Measurements from ENCODE around the gene AGXT.

Gene AGXT

DNA sequence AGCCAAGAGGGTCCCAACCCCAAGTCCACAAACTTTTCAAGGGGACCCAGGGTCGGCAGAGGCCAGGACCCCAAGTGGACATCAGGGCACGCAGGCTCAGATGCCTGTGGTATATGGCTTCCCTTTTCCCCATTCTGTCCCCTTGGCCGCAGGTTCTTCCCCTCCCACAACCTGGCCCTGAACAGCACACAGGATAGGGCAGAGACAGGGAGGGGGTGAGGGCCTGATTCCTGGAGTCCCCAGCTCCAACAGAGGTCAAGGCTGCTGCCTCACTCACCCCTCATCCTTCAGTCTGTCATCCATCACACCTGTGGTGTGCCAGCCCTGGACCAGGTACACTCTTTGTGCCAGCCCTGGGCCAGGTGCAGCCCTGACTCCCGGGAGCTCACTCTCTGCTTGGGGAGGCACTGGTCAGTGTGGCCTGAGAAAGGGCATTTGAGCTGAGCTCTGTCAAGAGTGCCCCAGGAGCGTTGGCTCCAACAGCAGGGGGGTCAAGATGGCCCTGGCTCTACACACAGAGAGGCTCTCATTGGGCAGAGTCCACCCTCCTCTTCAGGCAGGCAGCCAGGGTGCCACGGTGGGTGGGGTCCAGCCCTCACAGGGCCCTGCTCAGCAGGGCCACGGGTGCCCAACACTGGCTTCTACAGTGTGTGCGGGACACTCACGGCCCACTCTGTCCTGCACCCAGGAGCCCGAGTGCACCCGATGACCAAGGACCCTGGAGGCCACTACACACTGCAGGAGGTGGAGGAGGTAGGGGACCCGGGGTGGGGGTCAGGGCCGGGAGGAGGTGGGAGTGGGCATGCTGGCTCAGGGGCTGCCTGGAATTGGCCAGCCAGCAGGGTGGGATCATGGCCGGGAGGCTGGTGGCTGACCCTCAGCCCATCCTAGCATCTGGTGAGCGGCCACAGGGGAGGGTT, 1.6 kb downstream of the AGXT start:
- no peak for DNase-seq

DNA sequence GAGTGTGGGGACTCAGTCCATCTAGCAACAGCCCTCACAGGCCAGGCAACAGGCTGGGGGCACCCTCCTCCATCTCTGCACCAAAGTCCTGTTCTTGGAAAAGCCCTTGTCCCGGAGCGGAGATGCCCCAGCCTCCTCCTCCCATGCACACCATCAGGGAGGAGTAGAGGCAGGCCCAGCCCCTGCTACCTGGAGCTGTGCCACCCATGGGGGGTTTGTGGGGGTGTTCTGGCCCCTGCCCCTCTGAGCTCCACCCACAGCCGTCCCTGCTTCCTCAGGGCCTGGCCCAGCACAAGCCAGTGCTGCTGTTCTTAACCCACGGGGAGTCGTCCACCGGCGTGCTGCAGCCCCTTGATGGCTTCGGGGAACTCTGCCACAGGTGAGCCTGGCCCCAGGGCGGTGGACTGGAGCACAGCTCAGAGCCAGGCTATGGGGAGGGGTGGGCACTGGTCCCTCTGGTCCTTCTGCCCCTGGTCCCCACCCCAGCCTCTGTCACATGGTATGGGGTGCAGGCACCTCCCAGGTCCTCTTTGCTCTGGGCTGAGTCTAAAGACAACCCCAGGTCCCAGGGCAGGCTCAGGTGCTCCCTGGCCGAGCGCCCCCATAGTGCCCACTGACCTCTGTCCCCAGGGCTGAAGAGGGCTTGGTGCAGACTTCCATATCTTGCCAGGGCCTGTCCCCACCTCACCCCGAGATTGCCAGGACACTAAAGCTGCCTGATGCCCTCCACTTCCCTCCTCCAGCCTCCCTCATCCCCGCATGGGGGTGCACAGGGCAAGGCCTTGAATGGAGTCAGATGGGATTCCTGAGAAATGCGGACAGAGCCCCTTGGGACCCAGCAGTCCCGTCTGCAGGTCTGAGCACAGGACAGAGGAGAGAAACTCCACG, 2.7 kb downstream of the AGXT start:
- DNase-seq: no peak

DNA sequence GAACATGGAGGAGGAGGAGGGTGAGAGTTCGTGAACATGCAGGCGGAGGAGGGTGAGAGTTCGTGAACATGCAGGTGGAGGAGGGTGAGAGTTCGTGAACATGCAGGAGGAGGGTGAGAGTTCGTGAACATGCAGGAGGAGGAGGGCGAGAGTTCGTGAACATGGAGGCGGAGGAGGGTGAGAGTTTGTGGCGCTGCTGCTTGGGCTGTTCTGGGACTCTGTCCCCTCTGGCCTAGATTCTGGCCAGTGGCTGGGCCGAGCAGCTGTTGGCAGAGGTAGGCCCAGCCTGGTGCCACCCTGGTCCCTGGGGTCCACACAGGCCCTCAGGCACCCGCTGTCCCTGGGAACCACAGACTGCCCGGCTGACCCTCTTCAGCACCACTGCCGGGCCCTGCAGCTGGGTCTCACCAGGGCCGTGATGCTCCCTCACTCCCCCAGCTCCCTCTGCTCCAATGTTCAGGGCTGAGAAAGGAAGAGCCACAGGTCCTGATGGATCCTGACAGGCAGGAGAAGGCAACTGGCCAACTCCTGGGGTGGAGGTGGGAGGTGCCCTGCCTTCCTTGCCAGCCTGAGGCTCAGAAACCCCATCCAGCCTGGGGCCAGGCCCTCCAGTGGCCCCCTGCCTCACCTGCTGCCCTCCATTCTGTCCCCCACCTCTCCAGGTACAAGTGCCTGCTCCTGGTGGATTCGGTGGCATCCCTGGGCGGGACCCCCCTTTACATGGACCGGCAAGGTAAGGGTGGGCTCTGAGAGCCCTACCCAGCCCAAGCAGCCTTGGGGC, 3.9 kb downstream of the AGXT start:
- no peak for DNase-seq

DNA sequence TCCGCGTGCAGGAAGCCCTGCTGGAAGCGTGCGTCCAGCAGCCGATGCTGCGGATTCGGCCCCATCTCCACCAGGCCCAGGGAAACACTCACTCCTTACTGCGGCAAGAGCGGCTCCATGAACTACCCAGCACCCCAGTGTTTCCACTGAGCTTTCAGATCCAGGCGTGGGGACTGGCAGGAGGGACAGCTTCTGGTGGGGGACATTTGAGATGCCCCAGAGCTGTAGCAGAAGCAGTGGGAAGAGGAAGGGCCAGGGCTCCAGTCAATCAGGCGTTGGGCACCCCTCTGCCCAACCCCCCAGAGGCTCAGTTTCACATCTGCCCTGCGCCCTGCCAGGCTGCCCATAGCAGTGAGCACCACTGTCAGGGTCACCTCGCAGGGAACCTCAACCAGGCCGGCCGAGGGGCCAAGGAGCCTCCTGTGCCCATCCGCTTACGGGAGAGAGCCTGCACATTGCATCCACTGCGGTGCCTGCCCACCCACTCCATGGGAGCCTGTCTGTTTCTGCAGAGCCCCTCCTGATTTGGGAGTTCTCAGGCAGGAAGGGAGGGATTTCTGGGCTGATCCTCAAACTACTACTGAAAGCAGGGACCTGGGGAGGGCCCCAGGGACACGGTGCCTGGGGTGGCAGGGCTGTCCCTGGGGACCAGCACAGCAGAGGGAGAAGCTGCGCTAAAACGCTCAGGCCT, 4.6 kb downstream of the AGXT start:
- DNase-seq: no peak

DNA sequence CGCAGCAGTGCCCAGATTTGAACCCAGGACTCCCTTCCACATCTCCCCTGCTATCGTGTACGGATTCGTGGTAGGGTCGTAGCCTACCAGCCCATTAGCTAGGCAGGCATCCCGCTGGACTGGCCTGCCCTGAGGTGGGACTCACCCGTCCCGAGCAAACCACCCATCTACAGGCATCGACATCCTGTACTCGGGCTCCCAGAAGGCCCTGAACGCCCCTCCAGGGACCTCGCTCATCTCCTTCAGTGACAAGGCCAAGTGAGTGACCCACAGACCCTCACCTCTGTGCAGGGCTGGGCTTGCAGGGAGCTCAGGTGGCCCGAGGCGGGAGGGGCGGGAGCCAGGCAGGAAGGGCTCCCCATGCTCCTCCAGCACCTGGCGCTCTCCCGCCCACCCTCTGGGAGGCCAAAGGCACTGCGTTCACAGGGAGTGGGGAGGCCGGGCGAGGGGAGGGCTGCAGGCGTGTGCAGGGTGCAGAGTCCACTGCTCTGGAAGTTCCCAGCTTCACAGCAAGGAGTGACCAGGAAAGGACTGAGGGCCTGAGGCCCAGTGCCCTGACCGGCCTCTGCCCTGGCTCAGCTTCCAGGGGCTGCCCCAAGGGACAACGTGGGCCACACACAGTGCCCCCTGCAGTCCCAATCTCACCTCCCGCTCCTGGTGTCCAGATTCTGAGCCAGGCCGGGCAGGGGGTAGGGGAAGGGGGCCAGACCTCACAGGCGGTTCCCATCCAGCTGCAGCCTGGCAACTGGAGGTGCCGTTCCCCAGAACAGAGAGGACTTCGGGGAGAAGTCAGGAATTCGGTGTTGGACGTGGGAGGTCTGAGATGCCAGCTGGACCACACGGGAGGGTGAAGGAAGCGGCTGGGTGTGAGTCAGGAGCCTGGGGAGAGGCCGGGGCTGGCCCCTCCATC, 5.4 kb downstream of the AGXT start:
- DNase-seq: no peak

DNA sequence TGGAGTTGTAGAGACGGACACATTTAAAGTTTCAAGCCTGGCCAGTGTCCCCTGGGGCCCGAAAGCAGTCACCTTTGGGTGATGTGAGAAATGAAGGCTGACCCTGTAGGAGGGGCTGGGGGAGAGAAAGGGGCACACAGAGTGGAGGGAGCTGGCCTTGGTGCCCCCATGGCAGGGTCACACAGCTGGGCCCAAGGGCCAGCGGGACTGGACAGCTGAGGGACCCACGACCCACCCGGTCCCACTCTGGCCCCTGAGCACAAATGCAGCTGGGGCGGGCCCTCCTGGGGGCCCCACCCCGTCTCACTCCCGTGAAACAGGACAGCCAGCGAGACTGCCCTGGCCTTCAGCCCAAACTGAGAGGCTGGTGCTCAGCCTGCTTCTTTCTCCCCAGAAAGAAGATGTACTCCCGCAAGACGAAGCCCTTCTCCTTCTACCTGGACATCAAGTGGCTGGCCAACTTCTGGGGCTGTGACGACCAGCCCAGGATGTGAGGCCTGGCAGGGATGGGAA, 6.1 kb downstream of the AGXT start:
- DNase-seq: no peak

DNA sequence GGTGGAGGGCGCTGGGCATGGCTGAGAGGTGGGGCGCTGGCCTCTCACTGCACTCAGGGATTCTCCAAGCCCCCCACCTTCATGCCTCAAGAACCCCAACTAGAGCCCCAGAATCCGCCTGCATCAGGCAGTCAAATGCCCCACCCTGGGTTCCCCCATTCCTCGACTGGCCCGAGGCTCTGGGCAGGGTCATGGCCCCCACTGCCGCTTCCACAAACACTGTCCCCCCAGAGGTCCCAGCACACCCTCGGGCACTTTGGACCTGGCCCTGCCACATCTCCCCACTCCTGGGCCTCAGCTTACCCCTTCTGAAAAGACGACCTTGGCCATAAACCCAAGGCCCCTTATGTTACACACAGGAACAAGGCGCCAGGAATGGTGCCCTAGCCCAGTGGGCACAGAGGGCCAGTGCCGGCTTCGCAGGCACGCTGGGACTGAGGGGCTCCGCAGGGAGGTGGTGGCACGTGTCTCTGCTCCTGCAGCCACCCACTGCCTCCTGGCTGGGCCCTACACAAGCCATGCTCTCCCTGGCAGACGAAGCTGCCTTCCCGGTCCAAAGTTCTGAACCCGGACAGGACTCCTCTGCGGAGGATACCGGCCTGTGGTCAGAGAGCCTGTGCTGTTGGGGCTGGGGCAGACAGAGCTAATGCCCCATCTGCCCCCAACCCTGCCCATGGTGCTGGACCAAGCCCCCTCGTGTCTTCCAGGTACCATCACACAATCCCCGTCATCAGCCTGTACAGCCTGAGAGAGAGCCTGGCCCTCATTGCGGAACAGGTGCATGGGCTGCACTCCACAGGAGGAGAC, 6.8 kb downstream of the AGXT start:
- DNase-seq: no peak

DNA sequence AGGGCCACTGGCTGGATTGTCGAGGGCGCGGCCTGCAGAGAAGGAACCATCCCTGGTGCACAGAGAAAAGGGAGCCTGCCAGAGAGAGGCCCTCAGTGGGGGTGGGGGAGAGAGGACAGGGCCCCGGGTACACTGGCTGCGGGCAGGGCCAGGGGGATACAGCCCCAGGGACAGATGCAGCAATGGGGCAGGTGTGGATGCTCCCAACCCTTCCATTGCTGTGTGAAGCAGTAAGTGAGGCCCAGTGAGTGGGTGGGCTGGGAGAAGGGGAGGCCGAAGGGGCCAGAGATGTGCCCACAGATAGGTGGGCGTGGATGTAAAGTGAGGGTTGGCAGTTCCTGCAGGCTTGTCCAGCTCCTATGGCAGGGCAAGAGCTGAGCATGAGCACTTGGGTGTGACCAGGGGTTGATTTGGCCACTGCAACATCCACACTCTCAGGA, 7.4 kb downstream of the AGXT start:
- no peak for DNase-seq

DNA sequence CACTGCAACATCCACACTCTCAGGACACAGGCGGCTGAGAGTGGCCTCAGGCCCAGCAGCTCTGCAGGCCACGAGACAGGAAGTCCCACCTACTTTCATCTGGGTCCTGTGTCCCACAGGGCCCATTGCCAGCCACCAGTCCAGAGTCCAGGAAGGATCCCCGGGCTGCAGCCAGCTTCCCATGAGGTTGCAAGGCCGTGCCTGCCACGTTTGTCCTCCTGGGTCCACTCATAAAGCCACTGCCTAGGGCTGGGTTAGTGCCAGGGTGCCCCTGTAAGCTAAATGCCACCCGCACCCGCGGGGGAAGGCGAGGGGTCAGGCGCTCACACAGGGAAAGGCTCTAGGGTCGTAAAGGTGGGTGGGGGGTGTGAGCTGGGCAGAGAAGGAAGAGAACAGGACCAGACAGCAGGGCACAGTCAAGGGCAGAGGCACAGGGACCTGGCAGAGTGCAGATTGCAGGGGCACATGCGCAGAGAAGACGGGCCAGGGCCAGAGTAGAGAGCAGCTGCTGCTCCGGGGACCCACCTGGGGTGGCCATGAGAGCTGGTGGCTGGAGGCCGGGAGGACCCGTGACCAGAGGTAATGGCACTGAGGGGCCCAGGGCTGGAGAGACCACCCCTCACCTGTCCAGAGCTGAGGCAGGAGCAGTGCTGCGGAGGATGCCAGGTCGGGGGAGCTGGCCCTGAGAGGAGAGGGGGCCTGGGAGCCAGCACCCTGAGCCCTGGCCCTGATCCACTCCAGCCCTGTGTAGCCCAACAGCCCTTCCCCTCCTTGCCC, 8.0 kb downstream of the AGXT start:
- DNase-seq: no peak

DNA sequence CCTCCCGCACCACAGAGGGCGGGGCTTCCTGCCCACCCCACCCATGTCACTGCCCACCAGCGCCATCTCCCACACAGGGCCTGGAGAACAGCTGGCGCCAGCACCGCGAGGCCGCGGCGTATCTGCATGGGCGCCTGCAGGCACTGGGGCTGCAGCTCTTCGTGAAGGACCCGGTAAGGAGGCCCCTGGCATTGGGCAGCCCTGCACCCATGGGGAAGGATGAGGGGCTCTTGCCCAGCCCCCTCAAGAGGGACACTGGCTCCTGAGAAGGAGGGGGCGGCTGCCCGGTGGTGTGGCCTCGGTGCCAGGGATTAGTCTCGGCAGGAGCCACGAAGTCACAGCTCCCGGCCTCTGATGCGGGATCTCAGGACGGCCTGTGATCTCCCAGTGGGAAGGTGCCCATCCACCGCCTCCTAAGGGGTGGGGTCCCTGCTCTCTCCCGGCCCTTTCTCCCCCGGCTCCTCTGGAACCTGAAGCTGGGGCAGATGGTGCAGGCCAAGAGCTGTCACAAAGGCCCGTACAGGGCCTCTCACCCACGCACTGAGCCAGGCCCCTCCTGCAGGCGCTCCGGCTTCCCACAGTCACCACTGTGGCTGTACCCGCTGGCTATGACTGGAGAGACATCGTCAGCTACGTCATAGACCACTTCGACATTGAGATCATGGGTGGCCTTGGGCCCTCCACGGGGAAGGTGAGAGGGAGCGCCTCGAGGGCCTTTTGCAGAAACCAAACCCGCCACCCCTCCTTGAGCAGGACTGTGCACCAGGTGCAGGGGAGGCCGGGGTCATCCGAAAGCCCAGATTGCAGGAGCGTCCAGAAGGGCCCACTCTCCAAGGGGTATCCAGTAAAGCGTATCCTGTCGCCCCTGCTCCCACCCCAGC, 9.1 kb downstream of the AGXT start:
- no peak for DNase-seq

DNA sequence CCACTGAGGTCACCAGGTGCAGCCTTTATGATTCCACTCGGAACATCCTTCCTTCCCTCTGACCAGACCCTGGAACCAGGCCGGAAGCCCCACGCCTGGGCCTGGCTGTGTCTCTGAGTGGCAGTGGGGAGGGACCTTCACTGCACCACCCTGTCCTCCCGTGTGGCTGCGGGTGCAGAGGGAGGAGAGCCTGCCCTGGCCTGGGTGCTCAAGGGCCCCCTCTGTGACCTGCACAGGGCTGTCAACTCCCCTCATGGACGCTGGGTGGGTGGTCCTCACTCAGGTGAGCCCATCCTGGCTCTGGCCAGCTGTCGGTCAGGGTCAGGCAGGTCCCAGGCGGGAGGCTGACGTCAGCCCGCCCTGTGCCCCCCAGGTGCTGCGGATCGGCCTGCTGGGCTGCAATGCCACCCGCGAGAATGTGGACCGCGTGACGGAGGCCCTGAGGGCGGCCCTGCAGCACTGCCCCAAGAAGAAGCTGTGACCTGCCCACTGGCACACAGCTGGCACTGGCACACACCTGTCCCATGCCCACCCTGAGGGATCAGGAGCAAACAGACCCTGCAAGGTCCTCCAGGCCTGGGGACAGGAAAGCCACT, 9.8 kb downstream of the AGXT start:
- no peak for DNase-seq

DNA sequence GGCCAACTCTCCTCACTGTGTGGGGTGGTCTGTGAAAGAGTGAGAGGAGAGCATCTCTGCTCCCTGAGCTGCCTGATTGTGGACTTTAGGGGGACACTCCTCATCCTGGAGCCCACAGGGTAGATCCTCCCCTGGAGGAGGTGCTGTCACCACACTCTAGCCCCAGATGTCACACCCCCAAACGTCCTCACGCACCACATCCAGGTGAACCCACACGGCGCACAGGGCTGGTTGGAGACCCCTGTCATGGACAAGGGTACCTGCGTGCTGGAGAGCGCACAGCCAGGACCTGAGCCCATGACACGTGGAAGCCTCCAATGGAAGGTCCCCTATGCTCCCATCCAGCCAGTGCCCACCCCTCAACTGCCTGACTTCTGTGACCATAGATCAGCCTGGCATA, 10.5 kb downstream of the AGXT start:
- no peak for DNase-seq

DNA sequence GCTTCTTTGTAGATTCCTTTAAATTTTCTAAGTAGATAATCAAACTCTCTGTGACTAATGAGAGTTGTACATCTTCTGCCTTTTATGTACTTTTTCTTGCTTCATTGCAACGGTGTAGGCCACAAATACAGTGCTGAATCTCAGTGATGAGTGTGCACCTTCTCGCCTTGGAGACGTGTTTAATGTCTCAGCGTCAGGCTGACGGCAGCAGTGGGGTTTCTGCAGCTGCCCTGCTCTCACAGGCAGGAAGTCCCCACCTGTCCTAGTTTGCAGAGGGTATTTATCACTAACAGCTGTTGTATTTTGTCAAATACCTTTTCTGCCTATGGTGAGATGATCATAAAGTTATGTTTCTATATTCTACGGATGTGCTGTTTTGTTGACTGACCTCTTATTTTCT, 13.3 kb downstream of the AGXT start:
- no peak for DNase-seq

DNA sequence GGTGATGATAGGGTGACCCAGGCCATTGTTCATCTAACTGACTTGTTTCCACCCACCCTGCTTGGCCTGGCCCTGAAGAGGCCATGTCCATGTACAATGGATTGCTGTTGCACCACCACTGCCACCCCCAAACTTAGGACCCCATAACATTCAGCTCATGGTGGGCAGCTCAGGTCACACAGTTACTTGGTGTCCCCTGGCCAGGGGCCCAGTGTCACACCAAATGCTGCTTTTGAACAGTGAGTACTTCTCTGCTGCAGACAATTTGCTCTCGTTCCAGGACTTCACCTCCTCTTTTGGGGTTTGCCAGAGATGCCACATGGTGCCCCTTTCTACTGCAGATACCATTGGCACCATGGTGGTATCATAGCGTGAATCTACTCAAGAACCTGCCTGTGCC, 15.6 kb downstream of the AGXT start:
- DNase-seq: no peak

DNA sequence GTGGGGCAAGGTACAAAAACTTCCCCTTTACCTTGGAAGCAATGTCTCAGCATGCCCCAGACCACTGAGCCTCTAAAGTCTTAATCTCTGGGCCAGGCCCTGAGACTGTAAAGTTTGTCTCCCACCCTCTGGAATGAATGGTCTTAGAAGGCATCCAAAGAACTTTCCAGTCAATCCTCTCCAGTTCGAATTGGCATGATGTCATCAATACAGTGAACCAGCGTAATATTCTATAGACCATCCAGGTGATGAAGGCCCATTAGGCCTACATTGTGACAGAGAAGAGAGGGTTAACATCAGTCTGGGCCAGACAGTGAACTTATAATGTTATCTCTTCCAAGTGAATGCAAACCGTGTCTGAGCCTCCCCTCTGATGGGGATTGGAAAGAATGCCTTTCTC, 16.1 kb downstream of the AGXT start:
- DNase-seq: no peak

DNA sequence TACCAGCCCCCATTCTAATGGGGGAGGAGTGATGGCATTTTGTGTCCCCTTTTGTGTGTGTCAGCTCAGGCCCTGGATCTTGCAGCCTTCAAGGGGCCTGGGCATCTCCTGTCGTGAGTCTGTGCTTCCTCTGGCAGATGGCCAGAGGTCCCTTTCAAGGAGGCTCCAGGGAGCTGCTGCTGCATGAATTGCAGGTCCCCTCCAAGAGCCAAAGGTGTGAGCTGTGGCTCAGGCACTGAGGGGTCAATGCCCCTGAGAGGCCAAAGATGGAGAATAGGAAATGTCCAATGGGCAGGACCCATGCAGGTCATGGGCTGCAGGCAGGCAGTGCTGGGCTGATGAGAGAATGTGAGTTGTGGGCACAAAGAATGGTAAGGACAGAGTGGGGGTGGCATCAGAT, 16.9 kb downstream of the AGXT start:
- DNase-seq: no peak

DNA sequence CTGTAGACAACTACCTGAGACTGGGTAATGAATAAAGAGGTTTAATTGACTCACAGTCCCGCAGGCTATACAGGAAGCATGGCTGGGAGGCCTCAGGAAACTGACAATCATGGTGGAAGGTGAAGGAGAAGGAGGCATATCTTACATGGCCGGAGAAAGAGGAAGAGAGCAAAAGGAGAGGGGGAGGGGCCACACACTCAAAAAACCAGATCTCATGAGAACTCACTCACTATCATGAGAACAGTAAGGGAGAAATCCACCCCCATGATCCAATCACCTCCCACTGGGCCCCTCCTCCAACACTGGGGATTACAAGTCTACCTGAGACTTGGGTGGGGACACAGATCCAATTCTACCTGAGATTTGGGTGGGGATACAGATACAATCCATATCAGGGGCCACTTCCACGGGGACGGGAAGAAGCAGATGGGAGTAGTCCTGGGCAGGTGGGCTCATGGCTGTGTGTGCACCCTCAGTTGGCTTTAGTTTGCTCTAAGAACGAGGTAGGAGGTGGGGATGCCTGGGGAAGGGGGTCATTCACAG, 17.5 kb downstream of the AGXT start:
- DNase-seq: no peak
